HL-60 (cell line): ENCODE data around the gene MYO5B.

Experiments
- CTCF ChIP-seq: IDR thresholded peaks from one replicate; pipeline ENCODE4 v1.5.1; 2011; ENCODE audit warnings: low read length, control low read depth, inconsistent platforms; ENCODE audit not compliant: insufficient read depth
- GABPA ChIP-seq: IDR thresholded peaks from 2 replicates; pipeline ENCODE4 v1.6.1; 2012; ENCODE audit warnings: low read depth
- POLR2AphosphoS5 ChIP-seq: IDR thresholded peaks from 2 replicates; pipeline ENCODE4 v1.6.1; 2012; ENCODE audit warnings: low read depth

- TF ChIP-seq CTCF (no peak), POLR2AphosphoS5 (no peak), GABPA (no peak)
These were observed 87.4 kb downstream of the MYO5B start for GRCh38 chr18:50107468-50107977.
